Activated CD4-positive, CD25-positive, alpha-beta regulatory T cell treated with anti-CD3 and anti-CD28 coated beads, Interleukin-2, amount 50 U/mL, for 24 hours (primary cell): ENCODE data around the gene CSNK1G2.
A peak's percentile ranks its signal among the peaks of the same experiment; 100 is the strongest.

ENCODE experiments used
- ATAC-seq, 2 donors: fragments of 150-1000 bp; cut with Tn5 transposase; one replicate each; pipeline ENCODE4 v1.10.0; 2021; ENCODE audit warnings: mild to moderate bottlenecking in 1 of 2, moderate library complexity in 1 of 2

Gene CSNK1G2

DNA sequence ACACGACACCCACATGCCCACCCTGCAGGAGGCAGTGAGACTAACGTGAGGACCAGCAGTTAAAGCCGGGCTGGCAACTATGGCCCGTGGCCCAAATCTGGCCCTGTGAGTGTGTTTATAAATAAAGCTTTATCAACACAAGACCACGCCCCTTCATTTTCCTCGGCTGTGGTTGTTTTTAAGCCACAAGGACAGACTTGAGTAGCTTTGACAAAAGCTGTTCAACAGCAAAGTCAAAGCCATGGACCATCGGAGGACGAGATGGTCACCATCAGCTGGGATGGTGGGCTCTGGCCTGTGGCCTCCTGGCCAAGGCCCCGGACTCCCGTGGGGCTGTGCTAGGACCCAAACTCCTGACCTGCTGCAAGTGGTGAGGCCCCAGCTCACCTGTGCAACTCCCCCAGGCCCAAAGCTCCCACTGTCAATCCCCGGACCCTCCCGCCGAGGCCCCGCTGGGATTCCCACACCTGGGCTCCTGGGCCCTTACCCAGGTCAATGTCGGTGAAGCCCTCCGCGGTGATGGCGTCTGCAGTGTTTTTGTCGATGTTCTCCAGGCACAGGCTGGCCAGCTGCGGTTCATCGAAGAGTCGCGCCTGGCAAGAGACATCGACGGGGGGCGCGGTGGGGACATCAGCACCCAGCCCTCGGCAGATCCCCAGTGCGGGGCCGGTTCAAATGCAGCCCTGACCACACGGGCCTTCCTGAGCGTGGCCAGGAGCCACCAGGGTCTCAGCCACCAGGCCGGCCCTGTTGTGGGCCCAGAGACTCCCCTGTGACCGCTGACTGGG, 49.5 kb downstream of the CSNK1G2 start:
- ATAC-seq = no peak

DNA sequence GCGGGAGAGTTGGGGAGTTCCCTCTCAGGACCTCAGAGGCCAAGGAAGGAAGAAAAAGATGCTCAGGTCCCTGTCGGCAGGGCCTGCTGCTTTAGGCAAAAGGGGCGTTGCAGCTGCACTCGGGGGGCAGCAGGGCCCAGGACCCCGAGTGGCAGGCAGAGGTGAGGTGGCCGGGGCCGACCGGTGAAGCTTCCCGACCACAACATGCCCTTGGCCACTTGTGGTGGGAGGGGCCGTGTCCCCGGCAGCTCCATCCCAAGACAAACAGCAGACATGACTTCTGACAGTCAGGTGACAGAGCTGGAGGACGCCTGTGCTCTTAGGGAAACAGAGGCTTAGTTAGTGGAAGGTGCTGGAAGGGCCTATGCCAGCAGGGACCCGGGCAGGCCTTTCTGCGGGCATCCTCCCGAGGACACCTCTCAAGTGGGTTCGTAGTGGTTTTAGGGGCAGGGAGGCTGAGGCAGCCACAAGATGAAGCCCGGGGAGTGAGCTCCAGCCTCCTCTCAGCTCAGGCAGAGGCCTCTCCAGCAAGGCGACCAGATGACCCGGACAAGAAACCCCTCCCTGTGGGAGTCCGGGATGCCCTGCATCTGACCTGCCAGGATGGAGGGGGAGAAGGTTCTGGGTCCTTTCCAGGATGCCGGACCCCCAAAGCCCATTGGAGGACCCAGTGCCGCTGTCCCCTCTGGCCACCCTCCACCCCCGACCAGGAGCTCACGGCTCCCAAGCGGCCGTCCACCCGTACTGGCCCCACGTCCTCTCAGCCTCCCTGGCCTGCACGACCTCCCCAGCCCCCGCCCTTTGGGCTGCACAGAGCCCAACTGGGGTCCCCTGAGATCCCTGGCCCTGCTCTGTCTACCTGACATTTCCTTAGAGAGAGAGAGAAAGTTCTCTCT, 50.3 kb downstream of the CSNK1G2 start:
- ATAC-seq = no peak

DNA sequence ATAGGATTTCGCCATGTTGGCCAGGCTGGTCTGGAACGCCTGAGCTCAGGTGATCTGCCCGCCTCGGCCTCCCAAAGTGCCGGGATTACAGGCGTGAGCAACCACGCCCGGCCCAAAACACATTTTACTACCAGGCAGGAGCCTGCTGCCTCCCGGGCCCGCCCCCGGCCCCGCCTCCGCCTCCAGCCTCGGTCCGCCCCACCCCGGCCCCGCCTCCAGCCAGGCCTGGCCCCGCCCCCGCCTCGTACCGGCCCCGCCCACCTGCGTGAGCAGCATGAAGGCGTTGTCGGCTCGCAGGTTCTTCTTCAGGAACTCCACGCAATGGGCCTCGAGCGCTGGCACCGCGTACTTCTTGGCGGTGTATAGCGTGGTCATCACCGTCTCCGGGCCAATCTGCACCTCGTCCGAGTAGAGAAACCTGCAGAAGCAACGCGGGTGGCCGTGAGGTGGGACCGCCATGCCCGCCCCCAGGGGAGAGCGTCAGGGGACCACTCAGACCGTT, 51.8 kb downstream of the CSNK1G2 start:
- ATAC-seq = no peak

- no peak for ATAC-seq
Observed at GRCh38 chr19:1997353-1998233, 56.6 kb downstream of the CSNK1G2 start.

DNA sequence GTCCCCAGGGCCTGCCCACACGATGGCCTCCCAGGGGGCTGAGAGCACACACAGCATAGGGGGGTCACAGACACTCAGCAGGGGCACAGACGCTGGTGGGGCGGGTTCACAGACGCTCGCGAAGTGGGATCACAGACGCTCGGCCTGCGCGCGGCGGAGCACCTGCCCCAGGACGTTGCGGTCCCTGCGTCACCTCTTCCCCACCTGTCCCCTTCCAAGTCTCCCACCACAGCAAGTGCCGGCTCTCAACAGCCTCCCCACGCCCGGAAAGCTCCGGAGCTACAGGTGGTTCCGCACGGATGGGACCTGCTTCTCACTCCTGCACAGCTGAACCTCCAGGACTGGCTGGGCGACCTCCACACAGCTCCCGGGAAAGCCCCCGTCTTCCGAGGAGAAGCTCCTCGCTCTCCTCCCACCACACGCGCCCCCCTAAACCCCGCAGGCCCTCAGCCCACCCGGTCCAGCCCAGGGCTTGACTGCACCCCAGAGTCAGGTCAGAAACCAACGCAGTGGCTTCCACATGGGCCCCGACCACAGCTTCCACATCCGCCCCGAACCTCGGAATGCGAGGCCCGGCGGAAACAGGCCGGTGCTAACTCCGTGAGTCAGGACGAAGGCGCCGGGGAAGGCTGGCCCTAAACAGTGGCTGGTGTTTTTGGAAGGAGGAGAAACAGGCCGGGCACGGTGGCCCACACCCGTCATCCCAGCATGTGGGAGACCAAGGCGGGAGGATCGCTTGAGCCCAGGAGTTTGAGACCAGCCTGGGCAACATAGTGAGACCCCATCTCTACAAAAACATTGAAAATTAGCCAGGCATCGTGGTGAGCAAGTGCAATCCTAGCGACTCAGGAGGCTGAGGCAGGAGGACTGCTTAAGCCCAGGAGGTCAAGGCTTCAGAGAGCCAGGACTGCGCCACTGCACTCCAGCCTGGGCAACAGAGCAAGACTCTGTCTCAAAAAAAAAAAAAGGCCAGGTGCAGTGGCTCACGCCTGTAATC, 58.0 kb downstream of the CSNK1G2 start:
- no peak for ATAC-seq

GRCh38 chr19:1999856-2000515, 59.0 kb downstream of the CSNK1G2 start:
- no peak for ATAC-seq

DNA sequence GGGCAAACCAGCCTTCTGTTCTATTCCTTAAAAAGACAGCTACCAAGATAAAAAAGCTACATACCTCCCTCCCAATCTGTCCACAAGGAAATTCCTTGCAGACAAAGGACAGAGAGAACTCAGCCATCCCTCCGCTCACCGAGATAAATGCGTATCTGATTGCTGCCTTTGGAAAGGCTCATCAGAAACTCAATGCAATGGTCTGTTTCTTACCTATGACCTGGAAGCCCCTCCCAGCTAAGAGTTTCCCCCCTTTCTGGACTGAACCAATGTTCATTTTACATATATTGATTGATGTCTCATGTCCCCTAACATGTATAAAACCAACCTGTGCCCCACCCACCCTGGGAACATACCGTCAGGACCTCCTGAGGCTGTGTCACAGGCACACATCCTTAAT, 62.9 kb downstream of the CSNK1G2 start:
- no peak for ATAC-seq

GRCh38 chr19:2010135-2010668, 69.2 kb downstream of the CSNK1G2 start:
- no peak for ATAC-seq

DNA sequence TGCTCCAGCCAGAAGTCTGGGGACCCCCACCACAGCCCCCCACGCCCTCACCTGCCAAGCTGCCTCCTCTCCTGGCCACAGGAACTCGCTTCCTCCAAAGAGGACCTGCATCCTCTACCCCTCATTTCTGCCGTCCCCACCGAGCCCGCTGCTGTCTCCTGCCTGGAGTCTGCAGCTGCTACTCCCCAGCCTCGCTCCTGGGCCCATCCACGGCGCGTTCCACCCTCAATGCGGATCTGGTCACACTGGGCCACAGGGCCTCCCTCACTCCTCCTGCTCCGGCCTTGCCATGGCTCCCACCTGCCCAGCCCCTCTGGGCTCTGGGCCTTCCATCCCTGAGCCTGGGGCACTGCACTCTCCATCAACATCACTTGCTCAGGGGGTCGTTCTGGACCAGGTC, 70.2 kb downstream of the CSNK1G2 start:
- ATAC-seq = no peak

DNA sequence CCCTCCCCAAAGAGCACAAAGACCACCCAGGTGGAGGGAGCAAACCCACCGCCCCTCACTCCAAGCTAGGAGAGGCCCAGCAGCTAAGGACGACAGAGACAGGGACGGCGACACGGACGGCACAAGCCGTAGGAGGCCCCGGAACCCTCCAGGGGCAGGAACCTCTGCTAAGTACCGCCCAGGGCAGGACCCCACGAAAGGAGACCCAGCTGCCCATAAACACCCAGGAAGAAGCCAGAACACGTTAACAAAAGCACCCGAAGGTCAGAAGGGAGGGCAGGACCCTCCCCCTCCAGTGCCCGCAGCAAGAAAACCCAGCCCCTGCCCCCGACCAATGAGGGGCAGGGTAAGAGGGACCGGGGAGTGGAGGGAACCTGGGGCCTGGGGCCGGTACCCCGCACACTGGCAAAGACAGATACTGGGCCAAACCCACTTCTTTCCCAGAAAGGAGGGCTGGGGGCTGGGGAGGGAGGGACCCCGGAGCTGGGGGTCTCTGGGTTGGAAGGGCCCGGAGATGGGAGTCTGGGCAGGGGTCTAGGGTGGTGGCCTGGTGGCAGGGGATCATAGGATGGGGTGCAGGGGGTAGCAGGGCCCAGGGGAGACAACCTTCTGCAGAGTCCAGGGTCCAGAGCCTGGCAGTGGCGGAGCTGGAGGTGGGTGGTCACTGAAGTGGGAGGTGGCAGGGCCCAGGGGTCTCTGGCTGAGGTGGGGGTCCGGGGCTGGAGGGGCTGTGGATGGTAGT, 72.1 kb downstream of the CSNK1G2 start:
- ATAC-seq = no peak

DNA sequence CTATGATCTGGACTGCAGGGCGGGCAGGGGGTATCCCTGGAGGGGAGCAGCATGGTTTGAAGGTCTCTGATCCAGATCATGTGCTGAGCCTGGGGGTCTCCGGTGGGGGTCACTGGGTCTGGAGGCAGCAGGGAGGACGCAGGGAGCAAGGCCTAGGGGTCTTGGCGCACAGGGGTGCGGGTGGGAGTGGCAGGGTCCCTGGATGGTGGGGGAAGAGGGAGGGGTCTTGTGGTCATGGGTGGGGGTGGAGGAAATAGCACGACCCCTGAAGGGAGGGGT, 72.7 kb downstream of the CSNK1G2 start:
- no peak for ATAC-seq

GRCh38 chr19:2014131-2014571, 73.2 kb downstream of the CSNK1G2 start:
- no peak for ATAC-seq

- ATAC-seq = peak; percentile 22 to 40
Observed at GRCh38 chr19:2014731-2015607, 74.0 kb downstream of the CSNK1G2 start.

DNA sequence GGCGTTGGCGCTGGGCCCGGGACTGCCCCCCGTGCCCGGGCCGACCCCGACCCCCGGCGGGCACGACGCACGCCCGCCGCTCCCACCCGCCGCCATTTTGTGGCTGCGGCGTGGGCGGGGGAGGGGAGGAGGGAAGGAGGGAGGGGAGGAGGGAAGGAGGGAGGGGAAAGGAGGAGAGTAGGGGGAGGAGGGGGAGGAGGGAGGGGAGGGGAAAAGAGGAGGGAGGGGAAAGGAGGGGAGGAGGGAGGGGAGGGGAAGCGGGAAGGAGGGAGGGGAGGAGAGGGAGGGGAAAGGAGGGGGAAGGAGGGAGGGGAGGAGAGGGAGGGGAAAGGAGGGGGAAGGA, 74.6 kb downstream of the CSNK1G2 start, which contains the start of gene BTBD2:
Gene BTBD2 (minus strand): TSS at position 107 of the 343 bp plus-strand sequence. CDS start 11 bp downstream, at position 96.
- peak in 1 of 2 donors; percentile 22 for ATAC-seq

DNA sequence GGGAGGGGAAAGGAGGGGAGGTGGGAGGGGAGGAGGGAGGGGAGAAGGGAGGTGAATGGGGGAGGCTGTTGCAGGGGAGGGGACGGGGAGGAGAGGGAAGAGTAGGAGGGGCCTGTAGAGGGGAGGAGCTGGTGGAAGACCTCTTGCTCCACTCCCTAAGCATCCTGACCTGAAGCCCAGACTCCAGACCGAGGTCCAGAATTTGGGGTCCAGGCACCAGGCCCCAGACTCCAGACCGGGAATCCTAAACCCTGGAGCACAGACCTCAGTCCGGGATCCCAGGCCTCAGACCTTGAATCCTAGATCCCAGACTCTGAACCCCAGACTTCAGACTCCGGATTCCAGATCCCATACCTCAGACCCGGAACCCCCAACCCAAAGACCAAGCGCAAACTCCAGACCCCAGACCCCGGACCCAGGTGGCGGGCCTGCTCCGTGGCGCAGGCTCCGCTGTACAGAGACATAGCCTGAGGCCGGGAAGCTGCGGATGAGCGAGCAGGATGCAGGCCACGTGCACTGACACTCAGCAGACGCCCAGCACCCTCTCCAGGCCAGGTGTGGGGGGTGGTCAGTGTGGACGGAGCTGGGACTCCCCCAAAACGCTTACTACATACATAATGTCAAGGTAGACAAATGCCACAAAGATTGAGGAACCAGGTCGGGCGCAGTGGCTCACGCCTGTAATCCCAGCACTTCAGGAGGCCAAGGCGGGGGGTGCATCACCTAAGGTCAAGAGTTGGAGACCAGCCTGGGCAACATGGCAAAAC, 75.3 kb downstream of the CSNK1G2 start:
- peak in 1 of 2 donors; percentile 15 for ATAC-seq

DNA sequence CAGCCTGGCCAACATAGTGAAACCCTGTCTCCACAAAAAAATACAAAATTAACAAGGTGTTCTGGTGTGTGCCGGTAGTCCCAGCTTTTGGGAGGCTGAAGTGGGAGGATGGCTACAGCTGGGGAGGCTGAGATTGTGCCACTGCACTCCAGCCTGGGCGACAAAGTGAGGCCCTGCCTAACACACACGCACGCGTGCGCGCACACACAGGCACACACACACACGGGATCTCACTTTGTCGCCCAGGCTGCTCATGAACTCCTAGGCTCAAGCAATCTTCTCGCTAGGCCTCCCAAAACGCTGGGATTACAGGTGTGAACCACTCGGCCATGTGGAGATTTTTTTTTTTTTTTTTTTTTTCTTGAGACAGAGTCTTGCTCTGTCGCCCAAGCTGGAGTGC, 77.8 kb downstream of the CSNK1G2 start:
- no peak for ATAC-seq

DNA sequence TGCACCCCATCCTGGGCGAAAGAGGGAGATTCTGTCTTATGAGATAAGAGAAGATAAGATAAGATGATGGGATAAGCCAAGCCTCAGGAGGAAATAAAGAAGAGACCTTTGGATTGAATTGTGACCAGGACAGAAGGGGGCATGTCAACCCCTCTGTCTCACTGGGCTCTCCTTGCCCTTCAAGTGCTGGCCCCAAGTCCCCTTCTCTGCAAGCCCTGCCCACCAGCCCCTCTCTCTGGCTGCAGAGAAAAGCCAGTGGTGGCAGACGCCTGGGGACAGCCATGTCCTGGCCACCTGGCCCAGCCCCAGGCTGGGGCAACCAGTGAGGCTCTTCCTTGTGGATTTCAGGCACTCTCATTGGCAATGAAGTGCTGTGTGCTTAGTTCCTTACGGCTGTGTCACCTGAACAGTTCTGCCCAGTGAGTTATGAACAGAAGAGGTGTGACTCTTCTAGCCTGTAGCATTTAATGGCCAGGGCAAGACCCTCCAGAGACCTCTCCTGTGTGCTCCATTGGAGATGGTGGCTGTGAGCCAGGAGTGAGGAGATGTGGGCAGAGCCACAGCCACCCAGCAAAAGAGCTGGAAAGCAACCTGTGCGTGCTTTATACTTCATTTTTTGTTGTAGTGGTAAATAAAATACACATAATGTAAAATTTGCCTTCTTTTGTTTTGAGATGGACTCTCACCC, 80.6 kb downstream of the CSNK1G2 start:
- no peak for ATAC-seq
